Tibial artery (tissue), 4 donors: ENCODE data around the gene CCS.

Experiments
- DNase-seq, 2 donors: peaks; one replicate each; pipeline ENCODE4 v3.0.0-alpha.2; 2019
- H3K27ac ChIP-seq, 2 donors: fragments of 200-600 bp; sonication (generic) in 1 of 2; 1 replicate in 1 of 2; 2 replicates in 1 of 2; pipeline ENCODE4 v1.5.1; 2018 to 2019; ENCODE audit warnings: mild to moderate bottlenecking in 1 of 2
- H3K27me3 ChIP-seq, 2 donors: fragments of 200-600 bp; sonication (generic) in 1 of 2; one replicate each; pipeline versions ENCODE4 v1.5.1 to v1.6.0; 2016 to 2019
- H3K36me3 ChIP-seq, 3 donors: fragments of 200-600 bp; sonication (generic) in 2 of 3; one replicate each; pipeline ENCODE4 v1.5.1; 2016 to 2019; ENCODE audit warnings: mild to moderate bottlenecking in 2 of 3
- H3K4me1 ChIP-seq, 4 donors: fragments of 200-600 bp; sonication (generic) in 2 of 4; 1 replicate in 3 of 4; 2 replicates in 1 of 4; pipeline ENCODE4 v1.5.1; 2016 to 2019
- H3K4me3 ChIP-seq, 2 donors: fragments of 200-600 bp; sonication (generic) in 1 of 2; 1 replicate in 1 of 2; 2 replicates in 1 of 2; pipeline ENCODE4 v1.5.1; 2018 to 2019; ENCODE audit warnings: mild to moderate bottlenecking in 2 of 2
- H3K9me3 ChIP-seq, 3 donors: fragments of 200-600 bp; sonication (generic) in 1 of 3; one replicate each; pipeline ENCODE4 v1.5.1; 2016 to 2019
- intact Hi-C: fragments of 100-400 bp; cut with DNase I; formaldehyde crosslinking; loops from one replicate; pipeline ENCODE4 v1.15.0; 2023; ENCODE audit warnings: low total_unique reads
- TF ChIP-seq, protein P1 (sequence below), 2 experiments: fragments of 200-600 bp in 1 of 2; fragments of 450-650 bp in 1 of 2; IDR thresholded peaks; one replicate each; pipeline ENCODE4 v1.5.1; 2017 to 2019; ENCODE audit warnings: antibody characterized with exemption in 2 of 2, mild to moderate bottlenecking in 1 of 2, moderate library complexity in 1 of 2

Gene CCS

DNA sequence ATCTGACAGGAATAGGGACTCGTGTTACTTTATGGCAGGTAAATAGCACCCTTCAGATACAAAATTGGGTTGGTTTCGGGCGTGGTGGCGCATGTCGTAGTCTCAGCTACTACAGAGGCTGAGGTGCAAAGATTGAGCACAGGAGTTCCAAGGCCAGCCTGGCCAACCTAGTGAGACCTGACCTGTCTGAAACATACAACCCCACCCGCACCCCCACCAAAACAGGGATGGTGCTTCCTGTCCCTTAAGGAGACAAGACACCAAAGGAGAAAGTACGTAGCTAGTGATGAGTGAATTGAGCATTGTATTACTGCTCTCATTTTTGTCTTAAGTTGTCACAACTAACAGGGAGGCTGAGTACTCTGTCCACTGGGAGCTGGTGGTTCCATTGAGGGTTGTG lies 59.7 kb downstream of the CCS start:
- no peak for DNase-seq
- Histone ChIP-seq H3K27me3 (no peaks in the 10 kb centered on the region), H3K27ac (no peak overlapping the region), H3K4me1 (peaks cover 0 to 5% (median 2%) of the 10 kb centered on the region in 4 donors), H3K36me3 (peaks cover 35 to 87% (median 57%) of the 10 kb centered on the region in 3 donors), H3K9me3 (no peaks in the 10 kb centered on the region), H3K4me3 (no peak overlapping the region)
- intact Hi-C loops, result no loop called here
- TF ChIP-seq, protein P1, sequence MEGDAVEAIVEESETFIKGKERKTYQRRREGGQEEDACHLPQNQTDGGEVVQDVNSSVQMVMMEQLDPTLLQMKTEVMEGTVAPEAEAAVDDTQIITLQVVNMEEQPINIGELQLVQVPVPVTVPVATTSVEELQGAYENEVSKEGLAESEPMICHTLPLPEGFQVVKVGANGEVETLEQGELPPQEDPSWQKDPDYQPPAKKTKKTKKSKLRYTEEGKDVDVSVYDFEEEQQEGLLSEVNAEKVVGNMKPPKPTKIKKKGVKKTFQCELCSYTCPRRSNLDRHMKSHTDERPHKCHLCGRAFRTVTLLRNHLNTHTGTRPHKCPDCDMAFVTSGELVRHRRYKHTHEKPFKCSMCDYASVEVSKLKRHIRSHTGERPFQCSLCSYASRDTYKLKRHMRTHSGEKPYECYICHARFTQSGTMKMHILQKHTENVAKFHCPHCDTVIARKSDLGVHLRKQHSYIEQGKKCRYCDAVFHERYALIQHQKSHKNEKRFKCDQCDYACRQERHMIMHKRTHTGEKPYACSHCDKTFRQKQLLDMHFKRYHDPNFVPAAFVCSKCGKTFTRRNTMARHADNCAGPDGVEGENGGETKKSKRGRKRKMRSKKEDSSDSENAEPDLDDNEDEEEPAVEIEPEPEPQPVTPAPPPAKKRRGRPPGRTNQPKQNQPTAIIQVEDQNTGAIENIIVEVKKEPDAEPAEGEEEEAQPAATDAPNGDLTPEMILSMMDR (IDR thresholded peaks at IDR 0.05), result no peak

DNA sequence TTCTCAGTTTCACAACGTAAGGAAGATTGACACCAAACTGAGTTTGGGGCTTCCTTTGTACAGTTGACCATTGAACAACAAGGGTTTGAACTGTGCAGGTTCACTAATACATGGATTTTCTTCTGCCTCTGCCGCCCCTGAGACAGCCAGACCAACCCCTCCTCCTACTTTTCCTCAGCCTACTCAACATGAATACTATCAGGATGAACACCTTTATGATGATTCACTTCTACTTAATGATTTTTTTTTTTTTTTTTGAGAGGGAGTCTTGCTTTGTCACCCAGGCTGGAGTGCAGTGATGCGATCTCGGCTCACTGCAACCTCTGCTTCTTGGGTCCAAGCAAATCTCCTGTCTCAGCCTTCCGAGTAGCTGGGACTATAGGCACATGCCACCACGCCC lies 60.1 kb downstream of the CCS start:
- H3K27me3 ChIP-seq, result no peaks in the 10 kb centered on the region
- no peak for DNase-seq
- peaks cover 31 to 87% (median 57%) of the 10 kb centered on the region in 3 donors for H3K36me3 ChIP-seq
- TF ChIP-seq, protein P1 (IDR thresholded peaks at IDR 0.05), result no peak
- intact Hi-C loops, result no loop called here
- H3K27ac ChIP-seq, result no peak overlapping the region
- H3K9me3 ChIP-seq, result no peaks in the 10 kb centered on the region
- H3K4me3 ChIP-seq, result no peak overlapping the region
- peaks cover 0 to 5% (median 2%) of the 10 kb centered on the region in 4 donors for H3K4me1 ChIP-seq
